Mucosa of gallbladder (tissue), 1 donor: Measurements from ENCODE around the gene SHBG. TPM values are rescaled to one million over a fixed set of nuclear protein-coding genes. Genes with fewer than 3 reads are reported as not detected.
"Not testable (repeated sequence)": the region's sequence is repeated elsewhere in the genome, so short reads cannot be mapped to it uniquely, and the experiment has no call there.

Experiments
- DNase-seq: peaks from one replicate; pipeline ENCODE4 v3.0.0-alpha.2; 2020; ENCODE audit warnings: low spot score
- total RNA-seq: library from RNA; stranded (reverse); gene quantifications from one replicate; pipeline ENCODE4 v1.2.1, GENCODE V29; 2021
- donor health status: DM: no; HTN: no; CAD: no.

The SHBG gene
- total RNA-seq, 1 donor from 2014 or later = 0.89 TPM

DNA sequence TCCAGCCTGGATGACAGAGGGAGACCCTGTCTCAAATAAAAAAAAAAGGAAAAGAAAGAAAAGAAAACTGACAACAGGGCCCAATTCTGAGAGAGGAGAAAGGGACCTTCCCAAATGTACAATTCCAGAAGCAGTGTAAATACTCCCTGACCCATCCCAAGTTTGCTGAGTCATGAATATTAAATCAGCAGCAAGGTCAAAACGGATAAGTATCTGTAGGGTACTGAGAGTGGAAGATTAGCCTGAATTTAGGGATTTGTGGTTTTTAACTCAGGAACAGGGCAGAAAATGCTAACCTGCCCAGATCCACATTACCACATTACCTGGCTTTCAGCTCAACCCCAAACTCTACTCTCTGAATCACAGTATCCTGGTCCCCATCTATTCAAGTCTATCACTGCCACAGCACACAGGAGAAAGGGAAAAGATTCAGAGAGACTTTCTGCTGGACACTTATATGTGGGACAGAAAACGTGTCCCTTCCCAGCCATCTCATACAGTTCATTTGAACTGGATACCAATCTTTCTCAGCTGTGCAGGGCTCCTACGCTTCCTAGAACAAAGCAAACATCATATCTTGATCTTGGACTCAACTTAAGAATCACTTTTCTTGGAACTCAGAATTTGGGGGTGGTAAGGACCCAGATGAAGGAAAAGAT lies 18.2 kb upstream of the SHBG start:
- DNase-seq = no peak

- DNase-seq = no peak
Measured at GRCh38 chr17:7612294-7612640, 17.7 kb upstream of the SHBG start.

DNA sequence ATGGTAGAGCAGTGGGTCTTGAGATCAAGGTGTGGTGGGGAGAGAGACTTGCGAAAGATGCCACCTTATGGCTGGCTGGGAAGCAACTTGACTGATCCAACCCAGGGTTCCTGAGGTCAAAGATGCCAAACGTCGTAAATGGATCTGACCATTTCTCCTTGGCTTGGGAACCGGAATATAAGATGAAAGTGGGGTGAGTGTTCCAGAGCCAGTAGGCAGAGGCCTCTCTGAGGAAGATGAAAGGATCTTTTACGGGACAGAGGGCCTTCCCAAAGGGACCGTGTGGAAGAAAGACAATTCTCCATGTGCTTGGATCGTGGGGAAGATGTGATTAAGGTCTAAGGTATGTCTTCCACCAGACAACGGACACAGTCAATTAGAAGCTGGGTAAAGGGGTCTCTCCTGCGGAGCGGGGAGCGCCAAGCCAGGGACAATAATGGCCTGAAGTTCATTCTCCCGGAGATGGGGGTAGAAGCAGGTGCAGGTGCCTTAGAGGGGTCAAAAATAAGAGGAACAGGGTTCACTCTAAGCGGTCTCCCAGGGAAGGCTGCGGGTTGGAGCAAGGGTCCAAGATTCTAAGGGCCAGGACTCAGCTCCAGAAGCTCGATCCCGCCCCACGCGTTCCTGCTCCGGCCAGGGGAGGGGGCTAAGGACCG lies 16.0 kb upstream of the SHBG start:
- no peak for DNase-seq

GRCh38 chr17:7614425-7615264 lies 15.3 kb upstream of the SHBG start, which contains the start of gene FXR2:
Gene FXR2 (minus strand): TSS chr17:7614897. CDS start chr17:7614532, 365 bp downstream.
- peak; percentile 100 for DNase-seq

DNA sequence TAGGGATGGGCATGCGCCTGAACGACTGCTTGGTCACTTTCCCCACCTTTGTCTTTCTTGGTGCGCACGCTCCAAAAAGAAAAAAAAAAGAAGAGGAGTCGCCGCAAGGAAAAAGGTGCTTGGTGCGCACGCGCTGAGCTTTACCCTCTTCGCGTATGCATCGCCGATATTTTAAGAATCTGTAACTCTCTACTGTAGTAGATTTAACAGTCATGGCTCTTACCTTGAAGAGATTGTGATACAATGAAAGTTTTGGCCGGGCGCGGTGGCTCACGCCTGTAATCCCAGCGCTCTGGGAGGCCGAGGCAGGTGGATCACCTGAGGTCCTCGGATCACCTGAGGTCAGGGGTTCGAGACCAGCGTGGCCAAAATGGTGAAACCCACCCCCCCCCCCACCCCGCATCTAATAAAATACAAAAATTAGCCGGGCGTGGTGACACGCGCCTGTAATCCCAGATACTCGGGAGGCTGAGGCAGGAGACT lies 14.6 kb upstream of the SHBG start:
- no peak for DNase-seq

- no peak for DNase-seq
Measured at GRCh38 chr17:7618608-7619007, 11.3 kb upstream of the SHBG start.

GRCh38 chr17:7620835-7621234 lies 9.1 kb upstream of the SHBG start:
- no peak for DNase-seq

- DNase-seq = no peak
Measured at GRCh38 chr17:7623661-7624060, 6.3 kb upstream of the SHBG start.

DNA sequence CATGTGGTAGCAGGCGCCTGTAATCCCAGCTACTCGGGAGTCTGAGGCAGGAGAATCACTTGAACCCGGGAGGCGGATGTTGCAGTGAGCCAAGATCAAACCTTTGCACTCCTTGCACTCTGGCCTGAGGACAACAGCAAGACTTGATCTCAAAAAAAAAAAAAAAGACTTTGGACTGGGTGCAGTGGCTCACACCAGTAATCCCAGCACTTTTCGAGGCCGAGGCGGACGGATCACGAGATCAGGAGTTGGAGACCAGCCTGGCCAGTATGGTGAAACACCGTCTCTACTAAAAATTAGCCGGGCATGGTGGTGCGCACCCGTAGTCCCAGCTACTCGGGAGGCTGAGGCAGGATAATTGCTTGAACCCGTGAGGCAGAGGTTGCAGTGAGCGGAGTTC lies 4.2 kb upstream of the SHBG start:
- not testable (repeated sequence) for DNase-seq

DNA sequence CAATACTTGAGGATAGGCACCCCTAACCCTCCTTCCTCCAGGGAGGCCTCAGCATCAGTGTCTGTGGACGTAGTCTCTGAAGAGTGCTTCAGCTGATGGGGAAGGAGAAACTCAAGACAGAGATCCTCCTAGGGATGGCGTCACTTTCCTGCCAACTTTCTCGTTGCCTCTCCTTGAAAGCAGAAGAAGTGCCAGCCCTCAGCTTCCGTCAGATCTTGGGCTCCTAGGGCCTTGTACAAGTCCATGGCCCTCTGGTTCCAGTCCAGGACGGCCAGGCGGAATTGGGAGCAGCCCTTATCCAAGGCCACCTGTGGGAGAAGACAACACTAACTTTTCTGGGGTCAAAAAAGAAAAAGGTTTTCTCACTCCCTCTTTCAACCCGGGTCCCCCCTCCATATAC lies 3.6 kb upstream of the SHBG start:
- DNase-seq = no peak

DNA sequence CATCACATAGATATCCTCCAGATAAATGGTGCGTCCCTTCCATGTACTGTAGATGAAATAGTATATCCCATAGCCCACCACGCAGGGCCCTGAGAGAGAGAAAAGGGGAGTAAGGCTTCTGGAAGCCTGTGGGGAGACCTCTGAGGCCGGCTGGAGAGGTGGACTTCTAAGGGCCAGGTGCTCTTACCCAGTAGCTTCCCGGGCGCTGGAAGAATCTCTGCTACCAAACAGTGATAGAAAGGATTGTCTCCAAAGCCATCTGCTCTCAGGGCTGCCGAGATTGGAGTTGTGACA lies 3.0 kb upstream of the SHBG start:
- no peak for DNase-seq

DNA sequence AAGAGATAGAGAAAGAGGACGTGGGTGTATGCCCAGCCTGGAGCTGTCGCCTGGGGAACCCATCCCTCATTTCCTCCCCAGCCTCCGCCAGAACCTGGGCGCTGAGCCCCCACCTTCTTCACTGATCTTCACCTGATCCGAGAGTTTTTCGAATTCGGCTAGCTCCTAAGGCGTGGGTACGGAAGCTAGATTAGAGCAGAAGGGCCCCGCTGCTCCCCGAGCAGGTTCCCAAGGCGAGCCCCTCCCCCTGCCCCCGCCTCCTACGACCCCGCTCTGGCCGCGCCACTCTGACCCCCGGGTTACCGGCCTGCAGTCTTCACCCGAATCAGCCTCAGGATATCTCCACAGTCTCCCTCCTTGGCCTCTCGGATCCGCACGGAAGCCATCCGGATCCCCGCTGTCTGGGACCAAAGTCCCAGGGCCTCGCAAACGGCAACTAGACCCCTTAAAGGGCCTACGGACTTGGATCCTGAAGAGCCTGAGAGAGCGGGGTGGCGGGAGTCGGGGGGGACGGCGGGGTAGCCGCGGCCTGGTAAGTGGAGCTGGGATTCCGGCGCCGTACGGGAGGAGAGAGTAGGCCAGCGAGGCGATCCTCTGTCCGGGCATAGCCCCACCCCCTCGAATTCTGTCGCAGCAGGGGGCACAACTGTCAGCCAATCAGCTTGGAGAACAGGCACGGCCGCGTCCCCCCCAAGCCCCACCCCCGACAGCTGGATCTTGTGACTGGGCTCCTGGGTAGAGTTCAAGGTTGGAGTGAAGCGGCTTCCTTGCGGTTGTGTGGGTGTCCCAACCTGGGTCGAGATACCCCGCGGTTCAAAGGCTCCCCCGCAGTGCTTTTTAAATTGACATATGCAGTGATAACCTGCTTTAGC lies 2.4 kb upstream of the SHBG start, which contains the start of gene SAT2:
SAT2 (minus strand) TSS at position 572 of the 872 bp plus-strand sequence; CDS start at position 386, 186 bp downstream.
- peak; percentile 95 for DNase-seq

- DNase-seq = no peak
Measured at GRCh38 chr17:7631398-7632380, 1.8 kb downstream of the SHBG start.

DNA sequence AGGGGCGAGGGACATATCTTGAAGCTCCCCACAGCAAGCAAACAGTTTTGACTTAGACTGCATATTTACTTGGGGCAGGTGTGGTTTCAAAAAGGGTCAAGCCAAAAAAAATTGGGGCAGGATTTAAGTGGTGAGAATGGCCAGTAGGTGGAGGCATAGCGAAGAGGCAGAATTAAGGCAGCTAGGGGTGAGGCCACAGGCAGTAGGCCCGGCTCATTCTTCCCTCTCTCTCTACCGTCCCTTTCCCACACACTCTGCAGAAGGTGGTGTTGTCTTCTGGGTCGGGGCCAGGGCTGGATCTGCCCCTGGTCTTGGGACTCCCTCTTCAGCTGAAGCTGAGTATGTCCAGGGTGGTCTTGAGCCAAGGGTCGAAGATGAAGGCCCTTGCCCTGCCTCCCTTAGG lies 2.6 kb downstream of the SHBG start:
- no peak for DNase-seq

- DNase-seq = no peak
Measured at GRCh38 chr17:7633093-7633492, 3.2 kb downstream of the SHBG start.

- no peak for DNase-seq
Measured at GRCh38 chr17:7634384-7634783, 4.4 kb downstream of the SHBG start.

DNA sequence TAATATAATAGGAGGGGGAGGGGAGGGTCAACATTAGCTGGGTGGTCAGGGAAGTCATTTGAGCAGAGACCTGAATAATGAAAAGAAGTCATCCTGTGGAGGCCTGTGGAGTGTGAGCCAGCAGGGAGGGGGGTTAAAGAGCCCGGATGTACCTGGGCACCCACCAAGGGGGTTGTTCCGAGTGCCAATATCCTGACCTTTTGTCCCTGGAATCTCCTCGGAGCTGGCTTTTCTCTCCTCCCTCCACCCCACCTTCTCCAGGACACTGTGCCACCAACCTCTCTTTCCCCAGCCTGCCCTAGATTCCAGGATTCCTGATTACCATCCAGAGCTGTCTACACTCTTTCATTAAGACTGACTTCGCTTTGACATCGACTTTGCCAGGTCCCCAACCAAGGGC lies 6.2 kb downstream of the SHBG start:
- no peak for DNase-seq

DNA sequence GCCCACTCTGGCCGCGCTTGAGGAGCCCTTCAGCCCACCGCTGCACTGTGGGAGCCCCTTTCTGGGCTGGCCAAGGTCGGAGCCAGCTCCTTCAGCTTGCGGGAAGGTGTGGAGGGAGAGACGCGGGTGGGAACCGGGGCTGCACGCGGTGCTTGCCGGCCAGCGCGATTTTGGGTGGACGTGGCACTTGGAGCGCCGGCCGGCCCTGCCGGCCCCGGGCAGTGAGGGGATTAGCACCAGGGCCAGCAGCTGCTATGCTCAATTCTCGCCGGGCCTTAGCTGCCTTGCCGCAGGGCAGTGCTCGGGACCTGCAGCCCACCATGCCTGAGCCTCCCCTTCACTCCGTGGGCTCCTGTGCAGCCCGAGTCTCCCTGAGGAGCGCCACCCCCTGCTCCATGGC lies 10.8 kb downstream of the SHBG start:
- no peak for DNase-seq

- DNase-seq = not testable (repeated sequence)
Measured at GRCh38 chr17:7641635-7642034, 11.7 kb downstream of the SHBG start.

GRCh38 chr17:7644775-7645174 lies 14.8 kb downstream of the SHBG start:
- no peak for DNase-seq

DNA sequence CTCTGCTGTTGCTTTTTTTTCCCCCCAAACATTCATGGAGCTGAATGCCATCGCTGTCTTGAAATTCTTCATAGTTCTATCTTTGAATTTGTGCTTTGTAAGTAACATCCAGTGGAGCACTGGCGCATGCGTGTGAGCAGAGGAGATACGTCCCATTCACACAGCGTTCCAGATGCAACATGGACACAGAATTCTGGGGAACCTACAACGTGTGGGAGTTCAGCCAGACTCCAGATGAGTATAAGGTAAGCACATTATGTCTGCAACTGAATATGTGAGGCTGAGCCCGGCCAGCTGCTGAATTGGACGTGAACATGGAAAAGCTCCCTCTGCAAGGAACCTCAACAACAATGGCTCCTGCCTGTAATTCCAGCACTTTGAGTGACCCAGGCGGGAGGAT lies 16.5 kb downstream of the SHBG start:
- no peak for DNase-seq
